Vagina (tissue), 2 donors: ENCODE results near the gene SGSM1.

ENCODE experiments used
- CTCF ChIP-seq, 3 experiments: fragments of 450-650 bp in 2 of 3; fragments of 200-600 bp in 1 of 3; sonication (generic) in 1 of 3; IDR thresholded peaks; one replicate each; pipeline ENCODE4 v1.5.1; 2017 to 2019; ENCODE audit warnings: antibody characterized with exemption in 3 of 3, mild to moderate bottlenecking in 2 of 3, moderate library complexity in 2 of 3
- POLR2A ChIP-seq, 2 donors: fragments of 450-650 bp; IDR thresholded peaks; one replicate each; pipeline ENCODE4 v1.6.1; 2017; ENCODE audit warnings: antibody characterized with exemption in 2 of 2, mild to moderate bottlenecking in 2 of 2, moderate library complexity in 2 of 2
- POLR2AphosphoS5 ChIP-seq, 2 donors: sonication (generic); formaldehyde crosslinking; IDR thresholded peaks; one replicate each; pipeline ENCODE4 v1.9.0; 2017; ENCODE audit warnings: antibody characterized with exemption in 2 of 2, mild to moderate bottlenecking in 2 of 2, low read depth in 1 of 2; ENCODE audit not compliant: insufficient read depth in 1 of 2

GRCh38 chr22:24819487-24819886 lies 13.5 kb downstream of the SGSM1 start:
- TF ChIP-seq POLR2AphosphoS5 (IDR thresholded peaks at IDR 0.05; ENCODE audit: insufficient read depth in 1 of 2, low read depth in 1 of 2) (no peak), CTCF (IDR thresholded peaks at IDR 0.05) (no peak), POLR2A (IDR thresholded peaks at IDR 0.05) (no peak)
